Astrocyte (in vitro differentiated cells and primary cell): ENCODE measurements around the gene TTLL9. TPM values are rescaled to one million over a fixed set of nuclear protein-coding genes. Genes with fewer than 3 reads are reported as not detected.

Experiments used
- DNase-seq: peaks from one replicate; pipeline ENCODE4 v3.0.0-alpha.2; 2010; ENCODE audit warnings: low read depth
- FAIRE-seq: peaks from 2 replicates; lab custom pipeline; 2011; peaks lifted over from hg19 to GRCh38; lab: Jason Lieb, UNC
- H2AFZ ChIP-seq: 2 replicates; pipeline ENCODE4 v1.6.0; 2012; ENCODE audit warnings: low read depth, low read length, inconsistent platforms
- H3K27ac ChIP-seq: 2 replicates; pipeline ENCODE4 v1.5.1; 2011; ENCODE audit warnings: low read depth, low read length, inconsistent platforms
- H3K27me3 ChIP-seq: 2 replicates; pipeline ENCODE4 v1.6.0; 2011; ENCODE audit warnings: low read length, inconsistent platforms; ENCODE audit not compliant: insufficient read depth
- H3K36me3 ChIP-seq: 2 replicates; pipeline ENCODE4 v1.5.1; 2011; ENCODE audit warnings: low read length, inconsistent platforms; ENCODE audit not compliant: insufficient read depth
- H3K4me1 ChIP-seq: 2 replicates; pipeline ENCODE4 v1.5.1; 2011; ENCODE audit warnings: low read length, inconsistent platforms; ENCODE audit not compliant: insufficient read depth
- H3K4me2 ChIP-seq: 2 replicates; pipeline ENCODE4 v1.6.0; 2012; ENCODE audit warnings: low read length, inconsistent platforms
- H3K4me3 ChIP-seq: 2 replicates; pipeline ENCODE4 v1.5.1; 2011; ENCODE audit warnings: low read depth, mild to moderate bottlenecking, low read length, inconsistent platforms; ENCODE audit not compliant: insufficient read depth
- H3K79me2 ChIP-seq: 2 replicates; pipeline ENCODE4 v1.6.0; 2012; ENCODE audit warnings: mild to moderate bottlenecking, low read length, inconsistent platforms; ENCODE audit not compliant: insufficient read depth
- H3K9ac ChIP-seq: 2 replicates; pipeline ENCODE4 v1.6.0; 2012; ENCODE audit warnings: mild to moderate bottlenecking, low read length, inconsistent platforms
- H3K9me3 ChIP-seq: 2 replicates; pipeline ENCODE4 v1.5.1; 2012; ENCODE audit warnings: low read depth, mild to moderate bottlenecking, low read length, inconsistent platforms; ENCODE audit not compliant: insufficient read depth
- H4K20me1 ChIP-seq: 2 replicates; pipeline ENCODE4 v1.6.0; 2012; ENCODE audit warnings: low read length, inconsistent platforms; ENCODE audit not compliant: insufficient read depth
- H3K27ac Mint-ChIP-seq: one replicate; pipeline ENCODE4 v1.8.0; 2021; ENCODE audit warnings: mild to moderate bottlenecking, mixed read lengths; ENCODE audit not compliant: unreplicated experiment
- H3K27me3 Mint-ChIP-seq: one replicate; pipeline ENCODE4 v1.8.0; 2021; ENCODE audit warnings: low read depth, mixed read lengths; ENCODE audit not compliant: unreplicated experiment
- H3K36me3 Mint-ChIP-seq: one replicate; pipeline ENCODE4 v1.8.0; 2021; ENCODE audit warnings: low read depth, mixed read lengths; ENCODE audit not compliant: unreplicated experiment
- H3K4me1 Mint-ChIP-seq: one replicate; pipeline ENCODE4 v1.8.0; 2021; ENCODE audit warnings: low read depth, mixed read lengths; ENCODE audit not compliant: unreplicated experiment
- H3K4me3 Mint-ChIP-seq: one replicate; pipeline ENCODE4 v1.8.0; 2021; ENCODE audit warnings: mild to moderate bottlenecking, moderate library complexity, mixed read lengths; ENCODE audit not compliant: unreplicated experiment
- H3K9me3 Mint-ChIP-seq: one replicate; pipeline ENCODE4 v1.8.0; 2021; ENCODE audit warnings: mild to moderate bottlenecking, mixed read lengths; ENCODE audit not compliant: unreplicated experiment
- CTCF ChIP-seq: IDR thresholded peaks from 2 replicates; pipeline ENCODE4 v1.5.1; 2011; ENCODE audit warnings: low read depth, mild to moderate bottlenecking, inconsistent platforms, low read length, moderate library complexity; ENCODE audit not compliant: insufficient read depth
- EZH2 ChIP-seq: IDR thresholded peaks from 2 replicates; pipeline ENCODE4 v1.6.1; 2012; ENCODE audit warnings: mild to moderate bottlenecking, low read length, inconsistent platforms; ENCODE audit not compliant: insufficient read depth
- total RNA-seq: library from RNA; stranded (reverse); gene quantifications from 2 replicates; pipeline ENCODE4 v1.2.1, GENCODE V29; 2021

The TTLL9 gene
- total RNA-seq, 1 donor from 2014 or later, result 0.41 TPM

- FAIRE-seq (no peak), DNase-seq (peak; percentile 19)
- peaks cover 2% of the 10 kb centered on the region for H3K4me1 ChIP-seq
- Mint-ChIP-seq H3K9me3 (peaks cover 1% of the 10 kb centered on the region), H3K36me3 (no peaks in the 10 kb centered on the region), H3K27me3 (peaks cover 59% of the 10 kb centered on the region), H3K4me1 (peaks cover 13% of the 10 kb centered on the region), H3K4me3 (peak overlapping the region; percentile 89), H3K27ac (no peak overlapping the region)
- no peak overlapping the region for H3K27ac ChIP-seq
- peak overlapping the region; percentile 33 for H3K4me3 ChIP-seq
- H3K79me2 ChIP-seq, result no peaks in the 10 kb centered on the region
- peaks cover 60% of the 10 kb centered on the region for H3K27me3 ChIP-seq
- H3K4me2 ChIP-seq, result peak overlapping the region; percentile 76
- no peaks in the 10 kb centered on the region for H3K9me3 ChIP-seq
- H3K36me3 ChIP-seq, result no peaks in the 10 kb centered on the region
- H2AFZ ChIP-seq, result no peak overlapping the region
- H4K20me1 ChIP-seq, result peaks cover 2% of the 10 kb centered on the region
- TF ChIP-seq EZH2 (no peak), CTCF (no peak)
- no peak overlapping the region for H3K9ac ChIP-seq
Observed at GRCh38 chr20:31968291-31969126, 98.1 kb downstream of the TTLL9 start.

- DNase-seq (no peak), FAIRE-seq (no peak)
- no peak for TF ChIP-seq EZH2
- TF ChIP-seq CTCF, result no peak
- Histone ChIP-seq H3K9ac (no peak overlapping the region), H3K36me3 (no peaks in the 10 kb centered on the region), H3K4me3 (no peak overlapping the region), H2AFZ (no peak overlapping the region), H3K9me3 (no peaks in the 10 kb centered on the region), H4K20me1 (peaks cover 2% of the 10 kb centered on the region), H3K79me2 (no peaks in the 10 kb centered on the region), H3K4me1 (peaks cover 2% of the 10 kb centered on the region), H3K27ac (no peak overlapping the region), H3K4me2 (no peak overlapping the region), H3K27me3 (peaks cover 53% of the 10 kb centered on the region)
- peaks cover 51% of the 10 kb centered on the region for H3K27me3 Mint-ChIP-seq
- no peak overlapping the region for H3K4me3 Mint-ChIP-seq
- H3K27ac Mint-ChIP-seq, result no peak overlapping the region
- H3K4me1 Mint-ChIP-seq, result peaks cover 16% of the 10 kb centered on the region
- no peaks in the 10 kb centered on the region for H3K36me3 Mint-ChIP-seq
- peaks cover 1% of the 10 kb centered on the region for H3K9me3 Mint-ChIP-seq
Observed at GRCh38 chr20:31969991-31970390, 99.6 kb downstream of the TTLL9 start.
